ENCODE data around the gene NF2.
A peak's percentile ranks its signal among the peaks of the same experiment; 100 is the strongest.

NF2 gene

GRCh38 chr22:29704528-29705285, 101.3 kb downstream of the NF2 start:
- peak; percentile 93 for DNase-seq

DNA sequence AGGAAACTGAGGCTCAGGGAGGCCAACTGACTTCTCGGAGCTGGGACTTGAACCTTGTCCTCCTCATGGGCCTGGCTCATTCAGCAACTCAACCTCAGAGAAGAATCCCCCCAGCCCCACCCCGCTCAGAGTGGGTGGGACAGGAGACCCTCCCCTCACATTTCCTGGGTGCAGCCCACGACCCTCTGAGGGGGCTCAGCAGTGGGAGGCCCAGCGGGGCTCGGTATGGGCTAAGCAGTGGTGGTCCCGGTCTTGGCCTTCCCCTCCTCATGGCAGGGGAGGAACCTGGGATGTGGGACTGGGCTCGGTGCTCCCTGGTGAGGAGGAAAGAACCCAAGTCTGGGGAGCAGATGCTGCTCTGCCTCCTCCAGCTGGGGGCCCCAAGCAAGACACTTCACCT, 102.2 kb downstream of the NF2 start:
- no peak for DNase-seq

- DNase-seq, result no peak
These were observed 103.1 kb downstream of the NF2 start for GRCh38 chr22:29706486-29706885.

GRCh38 chr22:29707010-29707409, 103.6 kb downstream of the NF2 start:
- DNase-seq, result peak; percentile 48

GRCh38 chr22:29707471-29707870, 104.0 kb downstream of the NF2 start:
- no peak for DNase-seq

- DNase-seq, result no peak
These were observed 106.8 kb downstream of the NF2 start for GRCh38 chr22:29710193-29710592.

DNA sequence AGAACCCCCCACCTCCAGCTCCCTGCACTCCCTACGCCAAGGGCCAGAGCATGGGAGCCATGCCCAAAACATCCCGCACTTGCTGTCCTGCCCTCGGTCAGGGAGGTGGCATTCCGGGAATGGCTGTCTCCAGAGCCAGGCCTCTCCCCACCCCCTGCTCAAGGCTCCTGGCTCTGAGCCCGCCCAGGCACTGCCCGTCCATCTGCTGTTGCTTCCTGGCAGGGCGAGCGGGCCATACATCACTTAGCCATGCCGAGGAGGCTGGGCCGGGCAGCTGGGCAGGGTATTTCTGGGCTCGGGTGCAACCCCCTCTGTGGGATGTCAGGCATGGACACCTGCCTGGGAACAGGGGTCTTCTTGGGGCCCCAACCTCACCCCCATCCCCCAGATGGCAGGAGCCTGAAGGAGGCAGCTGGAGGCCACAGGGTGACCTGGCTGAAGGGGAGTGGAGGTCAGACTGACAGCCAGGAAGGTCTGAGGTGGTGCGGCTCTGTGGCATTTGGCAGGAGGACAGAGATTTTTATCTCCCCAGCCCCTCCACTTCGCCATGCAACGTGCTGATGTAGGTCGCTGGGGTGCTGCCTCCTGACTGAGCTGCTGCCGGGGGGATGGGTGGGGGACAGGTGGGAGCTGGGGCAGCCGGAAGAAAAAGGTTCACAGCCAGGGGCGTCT, 107.6 kb downstream of the NF2 start:
- peak; percentile 75 for DNase-seq

- no peak for DNase-seq
These were observed 108.7 kb downstream of the NF2 start for GRCh38 chr22:29712119-29712518.

DNA sequence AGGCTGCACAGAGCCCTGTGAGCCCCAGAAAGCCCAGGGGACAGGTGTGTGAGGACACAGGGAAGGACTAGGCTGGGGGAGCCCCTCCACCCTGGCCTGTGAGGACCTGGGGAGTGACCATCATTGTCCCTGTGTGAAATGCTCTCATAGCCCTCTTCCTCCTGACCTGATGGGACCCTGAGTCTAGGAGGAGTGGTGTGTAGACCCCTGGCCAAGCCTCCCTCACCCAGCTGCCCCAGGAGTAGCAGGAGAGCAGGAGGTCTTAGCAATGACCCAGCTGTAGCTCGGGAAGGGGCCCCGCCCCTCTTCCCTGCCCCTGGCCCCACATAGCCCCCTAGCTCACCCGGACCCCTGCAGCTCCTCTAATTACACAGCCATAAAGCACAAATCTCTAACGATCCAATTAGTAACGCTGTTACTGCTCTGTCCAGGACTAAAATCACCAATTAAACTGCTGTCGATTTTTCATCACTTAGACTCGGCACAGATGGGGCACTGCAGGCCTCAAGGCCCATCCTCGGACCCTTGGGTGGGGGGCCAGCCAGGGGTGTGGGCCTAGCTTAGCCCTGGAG, 109.8 kb downstream of the NF2 start:
- DNase-seq, result no peak

DNA sequence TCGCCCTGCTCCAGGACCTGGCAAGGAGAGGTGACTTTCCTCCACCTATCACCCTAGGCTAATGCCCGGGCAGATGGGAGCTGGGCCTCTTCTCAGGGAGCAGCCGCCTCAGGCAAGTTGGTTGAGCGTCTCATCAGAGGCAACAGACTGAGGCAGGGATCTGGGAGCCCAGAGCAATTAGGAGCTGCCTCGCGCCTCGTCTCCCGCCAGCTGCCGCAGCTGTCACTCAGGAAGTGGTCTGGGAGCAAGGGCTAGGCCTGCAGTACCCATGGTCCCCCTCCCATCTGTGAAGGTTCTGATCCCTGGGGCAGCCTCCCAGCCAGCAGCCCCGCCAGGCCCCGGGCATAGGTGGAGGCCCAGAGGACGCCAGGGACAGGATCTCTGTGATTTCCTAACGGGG, 111.8 kb downstream of the NF2 start:
- no peak for DNase-seq

DNA sequence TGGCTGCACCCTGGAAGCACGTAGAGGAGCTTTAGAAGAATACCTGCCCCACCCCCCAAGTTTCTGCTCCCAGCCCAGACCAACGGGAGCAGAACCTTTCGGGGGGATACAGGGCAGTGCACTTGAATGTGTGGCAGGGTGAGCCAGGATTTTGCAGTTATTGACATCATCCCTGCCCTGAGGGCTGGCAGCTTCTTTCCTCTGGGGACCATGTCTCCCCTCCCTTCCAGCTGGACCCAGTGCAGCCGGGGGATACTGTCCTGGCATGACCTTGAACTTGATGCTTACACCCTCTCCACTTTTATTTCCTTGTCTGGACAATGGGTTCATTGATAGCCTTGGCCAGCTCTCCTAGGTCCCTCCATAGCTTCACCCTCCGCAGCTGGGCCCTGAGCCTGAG, 112.3 kb downstream of the NF2 start:
- DNase-seq, result no peak

DNA sequence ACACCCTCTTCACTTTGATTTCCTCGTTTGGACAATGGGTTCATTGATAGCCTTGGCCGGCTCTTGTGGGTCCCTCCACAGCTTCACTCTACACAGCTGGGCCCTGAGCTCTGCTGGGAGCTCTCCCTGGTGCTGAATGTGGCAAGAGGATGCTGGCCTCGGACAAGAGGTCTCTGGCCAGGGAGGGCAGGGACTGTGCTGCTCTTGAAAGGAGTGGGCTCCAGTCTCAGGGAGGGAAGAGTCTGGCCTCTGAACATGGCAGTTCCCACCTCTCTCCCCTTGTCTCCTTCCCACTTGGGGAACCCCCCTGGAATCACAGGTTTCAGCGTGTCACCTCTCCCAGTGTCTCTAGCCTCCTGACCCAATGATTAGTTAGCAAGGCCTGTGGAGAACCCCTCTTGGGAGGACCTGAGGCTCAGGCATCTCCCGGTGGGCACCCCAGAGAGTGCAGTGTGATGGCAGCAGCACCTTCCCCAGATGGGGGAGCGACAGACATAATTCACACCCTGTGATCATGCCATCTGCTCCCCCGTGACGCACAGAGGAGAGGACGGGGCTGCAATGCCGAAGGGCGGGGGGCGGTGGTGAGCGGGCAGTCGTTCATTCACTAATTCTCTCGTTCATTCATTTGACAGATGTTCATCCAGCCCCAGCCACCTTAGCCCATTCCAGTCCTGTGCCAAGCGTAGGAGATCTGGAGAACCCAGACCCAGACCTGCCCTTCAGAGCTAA, 113.5 kb downstream of the NF2 start:
- no peak for DNase-seq

DNA sequence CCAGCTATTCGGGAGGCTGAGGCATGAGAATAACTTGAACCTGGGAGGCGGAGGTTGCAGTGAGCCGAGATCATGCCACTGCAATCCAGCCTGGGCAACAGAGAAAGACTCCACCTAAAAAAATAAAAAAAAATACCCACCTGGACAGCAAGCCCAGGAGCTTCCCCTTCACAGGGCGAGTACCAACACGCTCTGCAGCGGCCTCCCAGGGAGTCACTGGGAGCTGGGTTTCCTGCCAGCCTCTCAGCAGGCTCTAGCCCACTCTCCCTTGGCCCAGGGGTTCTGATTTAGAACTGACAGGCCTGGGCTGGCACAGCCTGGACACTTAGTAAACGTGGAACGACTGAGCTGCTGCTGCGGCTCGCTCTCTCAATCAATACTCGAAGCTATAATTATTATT, 114.4 kb downstream of the NF2 start:
- no peak for DNase-seq

DNA sequence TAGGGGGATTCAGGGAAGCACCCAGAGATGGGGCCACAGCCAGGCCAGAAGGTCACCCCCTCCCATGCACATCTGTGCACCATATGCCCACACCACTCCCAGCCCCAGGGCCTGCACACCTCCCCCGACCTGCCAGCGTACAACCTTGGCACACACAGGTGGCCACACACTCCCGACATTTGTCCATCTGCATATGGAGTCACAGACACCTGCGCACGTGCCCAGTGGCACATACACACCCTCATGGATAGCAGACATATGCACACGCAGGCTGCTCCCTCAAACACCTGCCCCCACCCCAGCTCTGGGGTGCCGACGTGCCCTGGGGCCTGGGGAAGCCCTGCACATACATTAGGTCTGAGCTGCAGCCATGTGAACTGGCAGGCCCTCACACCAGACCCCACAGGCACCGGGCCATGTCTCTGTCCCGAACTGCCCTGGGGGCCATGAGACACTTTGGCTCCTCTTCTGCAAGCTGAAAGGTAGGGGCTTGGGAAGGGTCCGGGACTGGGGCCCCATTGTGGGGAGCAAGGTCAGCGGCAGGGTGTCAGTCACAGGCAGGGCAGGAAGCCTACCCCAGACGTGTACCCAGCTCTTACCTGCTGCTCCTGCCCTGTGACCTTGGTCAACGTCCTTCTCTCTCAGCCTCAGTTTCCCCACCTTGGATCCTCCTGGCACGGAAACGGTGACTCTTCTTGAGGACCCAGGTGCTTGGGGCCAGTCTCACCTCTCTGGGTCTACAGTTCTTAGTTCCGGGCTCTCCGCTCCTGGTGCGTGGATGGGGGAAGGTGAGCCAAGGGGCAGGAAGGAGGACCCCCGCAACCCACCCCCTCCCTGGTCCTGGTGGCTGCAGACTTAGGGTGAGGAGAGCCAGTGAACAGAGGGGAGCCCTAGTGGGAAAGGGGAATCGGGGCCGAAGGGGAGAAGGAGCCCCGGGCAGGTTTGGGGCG, 115.8 kb downstream of the NF2 start:
- no peak for DNase-seq

- DNase-seq, result no peak
These were observed 116.6 kb downstream of the NF2 start, which contains the start of gene CABP7 for GRCh38 chr22:29719899-29720645. Gene CABP7 (plus strand): TSS chr22:29720003. CDS start chr22:29720425, 422 bp downstream.

- no peak for DNase-seq
These were observed 117.4 kb downstream of the NF2 start for GRCh38 chr22:29720811-29721323.

DNA sequence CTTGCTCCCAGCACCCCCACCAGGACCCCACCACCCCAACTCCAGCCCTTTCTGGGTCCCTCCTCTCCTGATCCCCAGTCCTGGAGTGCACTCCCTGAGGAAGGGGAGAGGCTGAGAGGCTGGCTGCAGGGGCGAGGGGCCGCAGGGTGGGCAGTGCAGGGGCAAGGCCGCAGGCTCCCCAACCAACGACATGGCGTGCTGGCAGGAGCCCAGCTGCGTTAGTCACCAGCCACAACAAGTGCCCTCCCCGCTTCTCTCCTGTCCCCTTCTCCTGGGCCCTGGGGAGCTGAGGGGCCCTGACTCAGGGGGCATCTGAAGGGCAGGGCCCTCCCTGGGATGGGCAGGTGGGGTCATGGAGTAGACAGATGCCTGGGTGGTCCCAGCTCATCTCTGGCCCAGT, 118.7 kb downstream of the NF2 start:
- DNase-seq, result no peak

- DNase-seq, result no peak
These were observed 119.2 kb downstream of the NF2 start for GRCh38 chr22:29722587-29722986.

GRCh38 chr22:29723766-29724165, 120.3 kb downstream of the NF2 start:
- no peak for DNase-seq

DNA sequence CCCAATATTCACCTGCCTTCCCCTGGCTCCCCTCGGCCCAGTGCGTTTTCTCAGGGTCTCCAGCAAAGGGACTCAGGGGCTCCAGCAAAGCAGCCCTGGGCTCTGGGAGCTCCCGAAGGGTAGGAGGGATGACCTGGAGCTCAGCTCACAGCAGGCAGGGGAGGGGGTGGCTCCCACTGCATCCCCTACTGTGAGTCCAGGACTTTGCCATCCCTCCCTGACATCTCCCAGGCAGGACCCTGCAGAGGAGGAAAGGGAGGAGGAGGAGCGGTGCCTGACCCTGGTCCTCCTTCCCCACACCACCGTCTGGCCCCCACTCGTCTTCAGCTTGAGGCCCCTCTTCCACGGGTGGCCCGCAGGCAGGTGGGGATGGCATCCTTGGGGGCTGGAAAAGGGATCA, 121.4 kb downstream of the NF2 start:
- DNase-seq, result no peak

DNA sequence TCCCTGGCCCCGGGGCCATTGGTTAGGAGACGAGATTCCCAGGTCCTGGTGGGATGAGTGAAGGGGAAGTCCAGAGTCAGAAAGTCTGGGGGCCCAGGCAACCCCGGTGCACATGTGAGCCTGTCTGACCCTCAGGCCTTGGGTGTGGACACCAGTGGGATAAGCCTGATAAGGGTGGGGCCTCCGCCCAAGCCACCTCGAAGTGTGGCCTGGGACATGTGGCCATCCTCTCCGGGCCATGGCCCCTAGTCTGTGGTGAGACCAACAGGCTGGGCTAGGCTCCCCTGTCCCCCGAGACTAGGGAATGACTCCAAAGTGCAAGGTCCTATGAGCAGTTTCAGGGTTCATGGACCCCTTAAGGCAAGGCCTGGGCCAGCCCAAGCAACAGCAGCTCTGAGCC, 122.7 kb downstream of the NF2 start:
- DNase-seq, result no peak
